ENCODE measurements around the gene UBXN4.
"Not testable (repeated sequence)": the region's sequence is repeated elsewhere in the genome, so short reads cannot be mapped to it uniquely, and the experiment has no call there.

GRCh38 chr2:135807874-135808273 is 66.2 kb downstream of the UBXN4 start:
- TF ChIP-seq CTCF (conservative IDR thresholded peaks at IDR 0.05; ENCODE audit: low read length); EZH2phosphoT487 (IDR thresholded peaks at IDR 0.05; ENCODE audit: borderline replicate concordance, low read depth, low read length): not testable (repeated sequence)

Data from OCI-LY7 (cell line).